Nephron progenitor cell (in vitro differentiated cells): Measurements from ENCODE around the gene TFG.

Experiments used
- DNase-seq: peaks from one replicate; pipeline ENCODE4 v3.0.0; 2021
- H3K27ac Mint-ChIP-seq: 2 replicates; pipeline ENCODE4 v1.8.0; 2021; ENCODE audit warnings: mild to moderate bottlenecking, moderate library complexity, mixed read lengths
- H3K27me3 Mint-ChIP-seq: 2 replicates; pipeline ENCODE4 v1.8.0; 2021; ENCODE audit warnings: mild to moderate bottlenecking, low read depth, mixed read lengths; ENCODE audit not compliant: poor library complexity
- H3K36me3 Mint-ChIP-seq: 2 replicates; pipeline ENCODE4 v1.8.0; 2021; ENCODE audit warnings: low read depth, mixed read lengths
- H3K4me1 Mint-ChIP-seq: 2 replicates; pipeline ENCODE4 v1.8.0; 2021; ENCODE audit warnings: mixed read lengths
- H3K4me3 Mint-ChIP-seq: 2 replicates; pipeline ENCODE4 v1.8.0; 2021; ENCODE audit warnings: mild to moderate bottlenecking, moderate library complexity, mixed read lengths
- H3K9me3 Mint-ChIP-seq: 2 replicates; pipeline ENCODE4 v1.8.0; 2021; ENCODE audit warnings: mild to moderate bottlenecking, moderate library complexity, mixed read lengths
- CTCF ChIP-seq: fragments of 200-600 bp; sonication (generic); IDR thresholded peaks from 2 replicates; pipeline ENCODE4 v1.5.0; 2021; ENCODE audit warnings: antibody characterized with exemption

Gene TFG

GRCh38 chr3:100702980-100703345, 6.3 kb upstream of the TFG start:
- no peak overlapping the region for H3K27ac Mint-ChIP-seq
- H3K27me3 Mint-ChIP-seq = peaks cover 70% of the 10 kb centered on the region
- no peak overlapping the region for H3K4me3 Mint-ChIP-seq
- no peaks in the 10 kb centered on the region for H3K36me3 Mint-ChIP-seq
- H3K9me3 Mint-ChIP-seq = peaks cover 8% of the 10 kb centered on the region
- no peaks in the 10 kb centered on the region for H3K4me1 Mint-ChIP-seq
- no peak for TF ChIP-seq CTCF
- no peak for DNase-seq

- no peak for DNase-seq
- TF ChIP-seq CTCF = no peak
- Mint-ChIP-seq H3K27ac (no peak overlapping the region), H3K27me3 (peaks cover 71% of the 10 kb centered on the region), H3K4me3 (no peak overlapping the region), H3K36me3 (peaks cover 4% of the 10 kb centered on the region), H3K4me1 (peaks cover 4% of the 10 kb centered on the region), H3K9me3 (peaks cover 17% of the 10 kb centered on the region)
Measured at GRCh38 chr3:100703865-100704264, 5.4 kb upstream of the TFG start.

- peaks cover 24% of the 10 kb centered on the region for H3K9me3 Mint-ChIP-seq
- DNase-seq = no peak
- no peak for TF ChIP-seq CTCF
- peaks cover 58% of the 10 kb centered on the region for H3K27me3 Mint-ChIP-seq
- no peak overlapping the region for H3K27ac Mint-ChIP-seq
- H3K4me1 Mint-ChIP-seq = peaks cover 14% of the 10 kb centered on the region
- H3K36me3 Mint-ChIP-seq = peaks cover 17% of the 10 kb centered on the region
- no peak overlapping the region for H3K4me3 Mint-ChIP-seq
Measured at GRCh38 chr3:100706365-100706764, 2.9 kb upstream of the TFG start.

- peak overlapping the region; percentile 95 for H3K27ac Mint-ChIP-seq
- DNase-seq = no peak
- no peak for TF ChIP-seq CTCF
- peak overlapping the region; percentile 89 for H3K4me3 Mint-ChIP-seq
- peaks cover 24% of the 10 kb centered on the region for H3K9me3 Mint-ChIP-seq
- H3K27me3 Mint-ChIP-seq = peaks cover 47% of the 10 kb centered on the region
- peaks cover 39% of the 10 kb centered on the region for H3K36me3 Mint-ChIP-seq
- peaks cover 31% of the 10 kb centered on the region for H3K4me1 Mint-ChIP-seq
Measured at GRCh38 chr3:100708644-100708988, 678 bp upstream of the TFG start.

GRCh38 chr3:100709842-100710260, 557 bp downstream of the TFG start:
- no peak for TF ChIP-seq CTCF
- peak; percentile 74 for DNase-seq
- H3K27me3 Mint-ChIP-seq = peaks cover 42% of the 10 kb centered on the region
- H3K4me1 Mint-ChIP-seq = peaks cover 31% of the 10 kb centered on the region
- peak overlapping the region; percentile 94 for H3K27ac Mint-ChIP-seq
- H3K9me3 Mint-ChIP-seq = peaks cover 24% of the 10 kb centered on the region
- peaks cover 50% of the 10 kb centered on the region for H3K36me3 Mint-ChIP-seq
- H3K4me3 Mint-ChIP-seq = peak overlapping the region; percentile 89

- Mint-ChIP-seq H3K4me1 (peaks cover 31% of the 10 kb centered on the region), H3K4me3 (peak overlapping the region; percentile 89), H3K9me3 (peaks cover 24% of the 10 kb centered on the region), H3K27me3 (peaks cover 37% of the 10 kb centered on the region), H3K36me3 (peaks cover 56% of the 10 kb centered on the region), H3K27ac (peak overlapping the region; percentile 94)
- DNase-seq = peak; percentile 36
- peak; percentile 19 for TF ChIP-seq CTCF
Measured at GRCh38 chr3:100710261-100710968, 1.1 kb downstream of the TFG start.
